ENCODE measurements around the gene TMEM271. TPM values are rescaled to one million over a fixed set of nuclear protein-coding genes. Genes with fewer than 3 reads are reported as not detected.

TMEM271 gene
- total RNA-seq, 1 donor from 2014 or later = not detected

GRCh38 chr4:576991-577498 lies 950 bp upstream of the TMEM271 start:
- no peaks in the 10 kb centered on the region for H3K36me3 ChIP-seq
- TF ChIP-seq EZH2 (IDR thresholded peaks at IDR 0.05) (peak; percentile 88), EZH2phosphoT487 (IDR thresholded peaks at IDR 0.05) (no peak)
- TF ChIP-seq, protein P1, sequence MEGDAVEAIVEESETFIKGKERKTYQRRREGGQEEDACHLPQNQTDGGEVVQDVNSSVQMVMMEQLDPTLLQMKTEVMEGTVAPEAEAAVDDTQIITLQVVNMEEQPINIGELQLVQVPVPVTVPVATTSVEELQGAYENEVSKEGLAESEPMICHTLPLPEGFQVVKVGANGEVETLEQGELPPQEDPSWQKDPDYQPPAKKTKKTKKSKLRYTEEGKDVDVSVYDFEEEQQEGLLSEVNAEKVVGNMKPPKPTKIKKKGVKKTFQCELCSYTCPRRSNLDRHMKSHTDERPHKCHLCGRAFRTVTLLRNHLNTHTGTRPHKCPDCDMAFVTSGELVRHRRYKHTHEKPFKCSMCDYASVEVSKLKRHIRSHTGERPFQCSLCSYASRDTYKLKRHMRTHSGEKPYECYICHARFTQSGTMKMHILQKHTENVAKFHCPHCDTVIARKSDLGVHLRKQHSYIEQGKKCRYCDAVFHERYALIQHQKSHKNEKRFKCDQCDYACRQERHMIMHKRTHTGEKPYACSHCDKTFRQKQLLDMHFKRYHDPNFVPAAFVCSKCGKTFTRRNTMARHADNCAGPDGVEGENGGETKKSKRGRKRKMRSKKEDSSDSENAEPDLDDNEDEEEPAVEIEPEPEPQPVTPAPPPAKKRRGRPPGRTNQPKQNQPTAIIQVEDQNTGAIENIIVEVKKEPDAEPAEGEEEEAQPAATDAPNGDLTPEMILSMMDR (IDR thresholded peaks at IDR 0.05) = no peak
- no peak overlapping the region for H2AFZ ChIP-seq (replicated peaks)
- DNase-seq (ENCODE audit: low spot score) = peak; percentile 36
- Mint-ChIP-seq H3K27ac (no peak overlapping the region), H3K4me3 (peak overlapping the region; percentile 84), H3K4me1 (peaks cover 17% of the 10 kb centered on the region), H3K27me3 (ENCODE audit: insufficient read depth, low read depth) (peaks cover 51% of the 10 kb centered on the region), H3K9me3 (peaks cover 6% of the 10 kb centered on the region), H3K36me3 (peaks cover 1% of the 10 kb centered on the region)
- H4K20me1 ChIP-seq (ENCODE audit: low read depth) = peaks cover 36% of the 10 kb centered on the region
- peak overlapping the region; percentile 32 for H3K4me3 ChIP-seq
- H3F3A ChIP-seq (ENCODE audit: low read depth) = peaks cover 6% of the 10 kb centered on the region
- no peaks in the 10 kb centered on the region for H3K79me2 ChIP-seq (ENCODE audit: low read depth)
- H3K4me1 ChIP-seq = peaks cover 6% of the 10 kb centered on the region
- no peak overlapping the region for H3K9ac ChIP-seq
- H3K27me3 ChIP-seq = peaks cover 99% of the 10 kb centered on the region
- H3K4me2 ChIP-seq = peak overlapping the region; percentile 73
- no peaks in the 10 kb centered on the region for H3K9me3 ChIP-seq (ENCODE audit: low read depth)
- H3K27ac ChIP-seq = no peak overlapping the region

DNA sequence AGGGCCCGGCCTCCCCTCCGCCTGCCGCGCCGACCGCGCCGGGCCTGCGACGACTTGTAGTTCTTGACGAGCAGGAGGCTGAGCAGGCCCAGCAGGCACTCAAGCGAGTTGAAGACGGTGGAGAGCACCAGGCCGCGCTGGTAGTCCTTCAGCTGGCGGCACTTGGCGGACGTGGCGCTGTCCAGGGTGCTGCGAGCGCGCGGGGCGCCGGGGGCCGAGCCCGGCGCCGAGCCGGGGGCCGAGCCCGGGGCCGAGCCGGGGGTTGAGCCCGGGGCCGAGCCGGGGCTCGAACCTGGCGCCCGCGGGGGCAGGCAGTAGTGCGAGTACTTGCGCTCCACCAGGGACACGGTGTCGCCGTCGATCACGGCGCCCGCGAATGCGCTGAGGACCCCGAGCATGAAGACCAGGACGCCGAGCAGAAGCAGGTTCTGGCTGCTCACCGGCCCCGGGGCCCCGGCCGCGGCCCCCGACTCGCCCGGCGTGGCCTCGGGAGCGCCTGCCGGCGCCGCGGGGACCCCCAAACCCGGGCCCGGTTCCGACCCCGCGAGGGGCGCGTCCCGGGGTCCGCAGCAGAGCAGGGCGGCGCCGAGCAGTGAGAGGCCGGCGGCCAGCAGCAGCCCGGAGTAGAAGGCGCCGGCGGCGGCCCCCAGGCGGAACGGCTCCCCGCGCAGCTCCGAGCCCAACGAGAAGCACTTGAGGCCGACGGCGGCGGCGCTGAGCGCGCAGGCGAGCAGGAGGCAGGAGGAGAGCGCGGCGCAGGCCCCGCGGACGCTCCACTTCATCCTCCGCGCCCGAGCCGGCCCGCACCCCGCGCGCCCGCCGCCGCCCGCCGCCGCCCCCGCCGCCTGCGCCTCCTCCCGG lies 584 bp downstream of the TMEM271 start:
- Histone ChIP-seq H3K4me1 (peaks cover 6% of the 10 kb centered on the region), H3K27me3 (peaks cover 99% of the 10 kb centered on the region), H3F3A (ENCODE audit: low read depth) (peaks cover 6% of the 10 kb centered on the region), H3K9me3 (ENCODE audit: low read depth) (no peaks in the 10 kb centered on the region), H3K9ac (no peak overlapping the region), H4K20me1 (ENCODE audit: low read depth) (peaks cover 36% of the 10 kb centered on the region), H3K27ac (no peak overlapping the region), H3K4me3 (peak overlapping the region; percentile 25), H2AFZ (replicated peaks) (no peak overlapping the region), H3K79me2 (ENCODE audit: low read depth) (no peaks in the 10 kb centered on the region), H3K4me2 (peak overlapping the region; percentile 57), H3K36me3 (no peaks in the 10 kb centered on the region)
- Mint-ChIP-seq H3K27ac (no peak overlapping the region), H3K27me3 (ENCODE audit: insufficient read depth, low read depth) (peaks cover 60% of the 10 kb centered on the region), H3K36me3 (peaks cover 1% of the 10 kb centered on the region), H3K4me1 (peaks cover 17% of the 10 kb centered on the region), H3K4me3 (no peak overlapping the region), H3K9me3 (peaks cover 9% of the 10 kb centered on the region)
- TF ChIP-seq EZH2 (IDR thresholded peaks at IDR 0.05) (peak; percentile 70), EZH2phosphoT487 (IDR thresholded peaks at IDR 0.05) (peak; percentile 87)
- TF ChIP-seq, protein P1 (IDR thresholded peaks at IDR 0.05) = no peak
- DNase-seq (ENCODE audit: low spot score) = peak; percentile 92

GRCh38 chr4:574346-575161 lies 1.5 kb downstream of the TMEM271 start:
- TF ChIP-seq EZH2 (IDR thresholded peaks at IDR 0.05) = peak; percentile 89
- peak; percentile 60 for TF ChIP-seq EZH2phosphoT487 (IDR thresholded peaks at IDR 0.05)
- TF ChIP-seq, protein P1 (IDR thresholded peaks at IDR 0.05) = no peak
- H4K20me1 ChIP-seq (ENCODE audit: low read depth) = peaks cover 33% of the 10 kb centered on the region
- Mint-ChIP-seq H3K27me3 (ENCODE audit: insufficient read depth, low read depth) (peaks cover 53% of the 10 kb centered on the region), H3K36me3 (peaks cover 1% of the 10 kb centered on the region), H3K27ac (no peak overlapping the region), H3K4me1 (peaks cover 14% of the 10 kb centered on the region), H3K9me3 (peaks cover 9% of the 10 kb centered on the region), H3K4me3 (peak overlapping the region; percentile 77)
- H3K36me3 ChIP-seq = no peaks in the 10 kb centered on the region
- no peak overlapping the region for H3K9ac ChIP-seq
- H3K4me3 ChIP-seq = no peak overlapping the region
- no peak overlapping the region for H2AFZ ChIP-seq (replicated peaks)
- DNase-seq (ENCODE audit: low spot score) = no peak
- peaks cover 6% of the 10 kb centered on the region for H3K4me1 ChIP-seq
- peak overlapping the region; percentile 57 for H3K4me2 ChIP-seq
- no peaks in the 10 kb centered on the region for H3K9me3 ChIP-seq (ENCODE audit: low read depth)
- H3K27me3 ChIP-seq = peaks cover 99% of the 10 kb centered on the region
- H3F3A ChIP-seq (ENCODE audit: low read depth) = peaks cover 6% of the 10 kb centered on the region
- H3K79me2 ChIP-seq (ENCODE audit: low read depth) = no peaks in the 10 kb centered on the region
- no peak overlapping the region for H3K27ac ChIP-seq

All from neural progenitor cell (in vitro differentiated cells).